ENCODE results near the gene DIP2B. TPM values are rescaled to one million over a fixed set of nuclear protein-coding genes. Genes with fewer than 3 reads are reported as not detected.

The DIP2B gene
- total RNA-seq, 1 experiment from 2014 or later, result 29.4 TPM

DNA sequence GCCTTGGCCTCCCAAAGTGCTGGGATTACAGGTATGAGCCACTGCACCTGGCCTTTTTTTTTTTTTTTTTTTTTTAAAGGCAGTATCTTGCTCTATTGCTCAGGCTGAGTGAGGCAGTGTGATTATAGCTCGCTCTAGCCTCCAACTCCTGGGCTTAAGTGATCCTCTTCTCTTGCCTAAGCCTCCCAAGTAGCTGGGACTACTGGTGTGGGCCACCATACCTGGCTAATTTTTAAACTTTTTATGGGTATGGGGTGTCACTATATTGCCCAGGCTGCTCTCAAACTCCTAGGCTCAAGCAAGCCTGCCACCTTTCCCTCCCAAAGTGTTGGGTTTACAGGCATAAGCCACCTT, 58.6 kb downstream of the DIP2B start:
- Histone ChIP-seq H3K9me2 (ENCODE audit: insufficient read depth) (no peaks in the 10 kb centered on the region), H2AFZ (no peak overlapping the region), H3K4me3 (no peak overlapping the region), H3K79me2 (ENCODE audit: low read depth) (peaks cover 80% of the 10 kb centered on the region), H3K4me1 (replicated peaks; ENCODE audit: insufficient read depth) (peaks cover 13% of the 10 kb centered on the region), H3F3A (ENCODE audit: insufficient read depth, low read depth) (peaks cover 40% of the 10 kb centered on the region), H3K27ac (peak overlapping the region; percentile 37), H4K20me1 (ENCODE audit: insufficient read depth) (no peaks in the 10 kb centered on the region), H3K9me3 (ENCODE audit: insufficient read depth, low read depth) (no peaks in the 10 kb centered on the region), H3K27me3 (ENCODE audit: insufficient read depth, low read depth) (no peaks in the 10 kb centered on the region), H3K4me2 (no peak overlapping the region), H3K36me3 (ENCODE audit: low read depth) (no peaks in the 10 kb centered on the region)
- ChIA-PET CTCF (no interaction called here), POLR2A (ENCODE audit: unreplicated experiment) (interaction anchor here (0.6 to 0.7 kb wide), 3 partner anchors 14 to 396 kb away, joined by 3 to 9 read pairs (median 5); no protein-coding TSS in a partner anchor)
- no TSS peak for BruUV-seq (replicated peaks)
- DNase-seq, result no peak
- TF ChIP-seq CTCF (conservative IDR thresholded peaks at IDR 0.05), result no peak
- no peak for TF ChIP-seq EZH2 (IDR thresholded peaks at IDR 0.05; ENCODE audit: low read depth)
- intact Hi-C loops (cut with micrococcal nuclease; ENCODE audit: unreplicated experiment), result no loop called here

DNA sequence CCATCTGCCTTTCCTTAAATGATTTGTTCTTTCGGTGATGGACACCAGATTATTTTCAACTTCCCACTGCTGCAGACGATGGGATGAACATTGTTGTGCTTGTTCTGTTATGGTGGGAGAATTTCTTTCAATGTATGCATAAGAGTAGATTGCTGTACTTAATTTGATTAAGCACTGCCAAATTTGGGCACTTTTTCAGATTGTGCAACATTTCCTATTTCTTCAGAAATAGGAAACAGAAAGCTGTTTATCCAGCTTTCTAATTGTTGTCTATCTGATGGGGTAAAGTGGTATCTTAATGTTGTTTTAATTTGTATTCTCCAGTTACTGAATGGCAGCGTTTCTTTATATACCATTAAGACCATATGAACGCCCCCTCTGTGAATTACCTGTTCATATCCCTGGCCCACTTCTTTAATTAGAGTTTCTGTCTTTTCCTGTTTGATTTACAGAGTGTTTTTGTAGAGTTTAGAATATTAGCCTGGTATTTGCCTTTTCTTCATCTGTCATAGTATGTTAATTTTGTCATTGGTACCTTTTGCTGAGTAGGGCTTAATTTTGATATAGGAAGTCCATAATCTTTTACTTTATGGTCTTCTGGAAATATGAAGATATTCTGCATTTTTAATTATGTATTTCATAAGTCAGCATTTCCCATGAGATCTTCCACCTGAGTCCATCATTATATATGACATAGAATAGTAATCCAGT, 59.6 kb downstream of the DIP2B start:
- Histone ChIP-seq H3K4me2 (no peak overlapping the region), H3K9me3 (ENCODE audit: insufficient read depth, low read depth) (0 out of 2 replicates have a peak, but pooled peaks cover 5% of the 10 kb centered on the region), H3K36me3 (ENCODE audit: low read depth) (no peaks in the 10 kb centered on the region), H2AFZ (no peak overlapping the region), H3F3A (ENCODE audit: insufficient read depth, low read depth) (peaks cover 49% of the 10 kb centered on the region), H4K20me1 (ENCODE audit: insufficient read depth) (no peaks in the 10 kb centered on the region), H3K79me2 (ENCODE audit: low read depth) (peaks cover 81% of the 10 kb centered on the region), H3K4me1 (replicated peaks; ENCODE audit: insufficient read depth) (peaks cover 23% of the 10 kb centered on the region), H3K4me3 (no peak overlapping the region), H3K27ac (peak overlapping the region; percentile 37; the same call in 1 of the 2 replicates), H3K27me3 (ENCODE audit: insufficient read depth, low read depth) (no peaks in the 10 kb centered on the region), H3K9me2 (ENCODE audit: insufficient read depth) (no peaks in the 10 kb centered on the region)
- no peak for DNase-seq
- CTCF ChIA-PET, result interaction anchor here (0.6 kb wide), 1 partner anchor 8 kb away, joined by 5 read pairs; no protein-coding TSS in a partner anchor
- intact Hi-C loops (cut with micrococcal nuclease; ENCODE audit: unreplicated experiment), result no loop called here
- POLR2A ChIA-PET (ENCODE audit: unreplicated experiment), result interaction anchor here (0.6 to 0.7 kb wide), 3 partner anchors 19 to 397 kb away, joined by 3 to 9 read pairs (median 5); no protein-coding TSS in a partner anchor
- BruUV-seq (replicated peaks), result no TSS peak
- TF ChIP-seq CTCF (conservative IDR thresholded peaks at IDR 0.05) (no peak), EZH2 (IDR thresholded peaks at IDR 0.05; ENCODE audit: low read depth) (no peak)

- TF ChIP-seq CTCF (conservative IDR thresholded peaks at IDR 0.05) (no peak), EZH2 (IDR thresholded peaks at IDR 0.05; ENCODE audit: low read depth) (no peak)
- Histone ChIP-seq H3K9me2 (ENCODE audit: insufficient read depth) (no peaks in the 10 kb centered on the region), H4K20me1 (ENCODE audit: insufficient read depth) (no peaks in the 10 kb centered on the region), H2AFZ (no peak overlapping the region), H3K27ac (no peak overlapping the region), H3K36me3 (ENCODE audit: low read depth) (no peaks in the 10 kb centered on the region), H3K9me3 (ENCODE audit: insufficient read depth, low read depth) (0 out of 2 replicates have a peak, but pooled peaks cover 5% of the 10 kb centered on the region), H3K79me2 (ENCODE audit: low read depth) (peaks cover 81% of the 10 kb centered on the region), H3K4me3 (no peak overlapping the region), H3K4me2 (no peak overlapping the region), H3K27me3 (ENCODE audit: insufficient read depth, low read depth) (no peaks in the 10 kb centered on the region), H3F3A (ENCODE audit: insufficient read depth, low read depth) (peaks cover 50% of the 10 kb centered on the region), H3K4me1 (replicated peaks; ENCODE audit: insufficient read depth) (peaks cover 28% of the 10 kb centered on the region)
- DNase-seq, result no peak
- CTCF ChIA-PET, result interaction anchor here (0.6 kb wide), 1 partner anchor 8 kb away, joined by 5 read pairs; no protein-coding TSS in a partner anchor
- intact Hi-C loops (cut with micrococcal nuclease; ENCODE audit: unreplicated experiment), result no loop called here
- POLR2A ChIA-PET (ENCODE audit: unreplicated experiment), result no interaction called here
- BruUV-seq (replicated peaks), result no TSS peak
Observed at GRCh38 chr12:50564948-50565297, 60.1 kb downstream of the DIP2B start.

Data from PC-9 (cell line).